Liver (tissue), 3 donors: ENCODE data around the gene GTPBP2.

Source experiments
- CTCF ChIP-seq: fragments of 150-350 bp; IDR thresholded peaks from 2 replicates; pipeline ENCODE4 v1.5.1; 2017; ENCODE audit warnings: improper control_type of control experiment, low read depth, low read length; ENCODE audit not compliant: missing input control
- EGR1 ChIP-seq, 2 donors: IDR thresholded peaks; 2 replicates each; pipeline ENCODE4 v1.6.1; 2016 to 2018; ENCODE audit warnings: antibody characterized with exemption in 2 of 2, low read depth in 2 of 2
- MAX ChIP-seq: IDR thresholded peaks from 2 replicates; pipeline ENCODE4 v1.6.1; 2016; ENCODE audit warnings: antibody characterized with exemption
- REST ChIP-seq: IDR thresholded peaks from 2 replicates; pipeline ENCODE4 v1.6.1; 2016; ENCODE audit warnings: antibody characterized with exemption, mild to moderate bottlenecking
- SP1 ChIP-seq: IDR thresholded peaks from 2 replicates; pipeline ENCODE4 v1.6.1; 2018; ENCODE audit warnings: antibody characterized with exemption, mild to moderate bottlenecking
- donor health status: healthy.
- donor health status: healthy.

GRCh38 chr6:43645613-43645964, 16.5 kb upstream of the GTPBP2 start:
- TF ChIP-seq CTCF: no peak
- no peak for TF ChIP-seq EGR1 (IDR thresholded peaks at IDR 0.05; ENCODE audit: low read depth in 2 of 2)
- TF ChIP-seq SP1: no peak
- no peak for TF ChIP-seq MAX
- TF ChIP-seq REST: no peak
